ENCODE data around the gene HRAS.

HRAS gene

GRCh38 chr11:491358-491757 is 44.0 kb downstream of the HRAS start:
- no peak for DNase-seq

- DNase-seq, result no peak
Observed at GRCh38 chr11:490930-491260, 44.5 kb downstream of the HRAS start.

GRCh38 chr11:490186-490929 is 45.0 kb downstream of the HRAS start:
- no peak for DNase-seq

- no peak for DNase-seq
Observed at GRCh38 chr11:489610-490185, 45.7 kb downstream of the HRAS start.

GRCh38 chr11:488992-489391 is 46.4 kb downstream of the HRAS start:
- DNase-seq, result no peak

GRCh38 chr11:488579-488978 is 46.8 kb downstream of the HRAS start:
- DNase-seq, result no peak

- DNase-seq, result no peak
Observed at GRCh38 chr11:488062-488461, 47.3 kb downstream of the HRAS start.

GRCh38 chr11:487571-488021 is 47.8 kb downstream of the HRAS start:
- no peak for DNase-seq

GRCh38 chr11:486189-486588 is 49.2 kb downstream of the HRAS start:
- DNase-seq, result no peak

GRCh38 chr11:484616-485015 is 50.8 kb downstream of the HRAS start:
- DNase-seq, result no peak
